Panc1 (cell line): ENCODE measurements around the gene CHRNA1. TPM values are rescaled to one million over a fixed set of nuclear protein-coding genes. Genes with fewer than 3 reads are reported as not detected.

ENCODE experiments used
- ATAC-seq: fragments of 200-7000 bp; cut with Tn5 transposase; 2 replicates; pipeline ENCODE4 v1.9.1; 2020; ENCODE audit warnings: mild to moderate bottlenecking, moderate library complexity
- BruUV-seq: library from RNA; stranded (reverse); fragments of 400-500 nt; replicated peaks from 2 replicates; lab custom pipeline; 2021; lab: Mats Ljungman, UMichigan
- CTCF ChIA-PET: fragments of 300-600 bp; sonication (Branson Sonifier 250); formaldehyde crosslinking; loops from one replicate; lab custom pipeline; 2022; ENCODE audit warnings: antibody characterized with exemption; lab: Charles Lee
- POLR2A ChIA-PET: fragments of 300-600 bp; sonication (Branson Sonifier 250); formaldehyde crosslinking; loops from one replicate; lab custom pipeline; 2022; ENCODE audit warnings: antibody characterized with exemption; lab: Charles Lee
- DNase-seq: peaks from one replicate; pipeline ENCODE4 v3.0.0-alpha.2; 2010; ENCODE audit warnings: low read depth, low spot score
- H3K27ac ChIP-seq: 2 replicates; pipeline ENCODE4 v1.5.1; 2011; ENCODE audit warnings: mild to moderate bottlenecking, low read length, inconsistent platforms
- H3K27me3 ChIP-seq: fragments of 200-500 bp; sonication (Bioruptor generic); 2 replicates; pipeline ENCODE4 v1.6.0; 2014; ENCODE audit warnings: low read length, inconsistent platforms; ENCODE audit not compliant: control insufficient read depth, insufficient read depth
- H3K36me3 ChIP-seq: fragments of 200-500 bp; sonication (Bioruptor generic); 2 replicates; pipeline ENCODE4 v1.5.1; 2014; ENCODE audit warnings: inconsistent platforms, mild to moderate bottlenecking, low read length, moderate library complexity; ENCODE audit not compliant: control insufficient read depth, insufficient read depth
- H3K4me1 ChIP-seq: 2 replicates; pipeline ENCODE4 v1.5.1; 2011; ENCODE audit warnings: inconsistent platforms, mild to moderate bottlenecking, low read length, moderate library complexity; ENCODE audit not compliant: control insufficient read depth, insufficient read depth
- H3K4me3 ChIP-seq, 2 experiments: 2 replicates each; pipeline ENCODE4 v1.5.1; 2011 to 2012; ENCODE audit warnings: low read depth in 2 of 2, low read length in 2 of 2, mild to moderate bottlenecking in 2 of 2, inconsistent platforms in 1 of 2, moderate library complexity in 1 of 2
- H3K9me3 ChIP-seq: fragments of 200-500 bp; sonication (Bioruptor generic); 2 replicates; pipeline ENCODE4 v1.5.1; 2014; ENCODE audit warnings: low read depth, mild to moderate bottlenecking, inconsistent platforms, low read length, moderate library complexity; ENCODE audit not compliant: control insufficient read depth, insufficient read depth
- POLR2AphosphoS5 ChIP-seq: IDR thresholded peaks from 2 replicates; pipeline ENCODE4 v1.6.1; 2012; ENCODE audit warnings: mild to moderate bottlenecking, low read depth, low read length, moderate library complexity
- REST ChIP-seq, 2 experiments: IDR thresholded peaks; 2 replicates each; pipeline ENCODE4 v1.6.1; 2011 to 2012; ENCODE audit warnings: low read depth in 2 of 2, control low read depth in 1 of 2, low read length in 1 of 2, mild to moderate bottlenecking in 1 of 2, moderate library complexity in 1 of 2; ENCODE audit not compliant: insufficient read depth in 1 of 2
- SIN3A ChIP-seq: IDR thresholded peaks from 2 replicates; pipeline ENCODE4 v1.6.1; 2012; ENCODE audit warnings: low read depth, mild to moderate bottlenecking, low read length, moderate library complexity, borderline replicate concordance; ENCODE audit not compliant: insufficient read depth
- TCF7L2 ChIP-seq: IDR thresholded peaks from 2 replicates; pipeline ENCODE4 v1.6.1; 2011; ENCODE audit warnings: mild to moderate bottlenecking, low read depth, low read length, inconsistent platforms
- in situ Hi-C: cut with HindIII; loops from 2 replicates; pipeline ENCODE4 v1.10.0; 2016; ENCODE audit warnings: low sequenced_read_pairs, low pct_unique_long_range_greater_than_20kb
- intact Hi-C: fragments of 100-400 bp; cut with micrococcal nuclease; formaldehyde crosslinking; loops from one replicate; pipeline ENCODE4 v1.10.0; 2022; ENCODE audit not compliant: unreplicated experiment
- total RNA-seq: library from RNA; stranded (reverse); gene quantifications from one replicate; pipeline ENCODE4 v1.2.1, GENCODE V29; 2021; ENCODE audit not compliant: unreplicated experiment
- TF ChIP-seq, protein P1 (sequence below): fragments of 450-650 bp; IDR thresholded peaks from 2 replicates; pipeline ENCODE4 v1.5.1; 2017; ENCODE audit warnings: mild to moderate bottlenecking

CHRNA1 gene
- total RNA-seq, 1 experiment from 2014 or later: not detected

- CTCF ChIA-PET: no interaction called here
- in situ Hi-C loops: loop anchor here (25.0 kb wide), 1 partner anchor 170 kb away; no protein-coding TSS in a partner anchor
Measured at GRCh38 chr2:174792309-174793025, 28.2 kb upstream of the CHRNA1 start.

GRCh38 chr2:174791746-174792280 lies 27.5 kb upstream of the CHRNA1 start:
- Histone ChIP-seq H3K4me3 (no peak overlapping the region), H3K27ac (no peak overlapping the region), H3K36me3 (no peaks in the 10 kb centered on the region), H3K27me3 (no peaks in the 10 kb centered on the region), H3K9me3 (no peaks in the 10 kb centered on the region), H3K4me1 (no peaks in the 10 kb centered on the region)
- ChIA-PET POLR2A (no interaction called here), CTCF (no interaction called here)
- DNase-seq: no peak
- ATAC-seq: no peak
- TF ChIP-seq SIN3A (no peak), TCF7L2 (no peak), POLR2AphosphoS5 (no peak), REST (IDR thresholded peaks at IDR 0.05; ENCODE audit: insufficient read depth in 1 of 2, low read depth in 2 of 2, low read length in 1 of 2) (no peak)
- TF ChIP-seq, protein P1, sequence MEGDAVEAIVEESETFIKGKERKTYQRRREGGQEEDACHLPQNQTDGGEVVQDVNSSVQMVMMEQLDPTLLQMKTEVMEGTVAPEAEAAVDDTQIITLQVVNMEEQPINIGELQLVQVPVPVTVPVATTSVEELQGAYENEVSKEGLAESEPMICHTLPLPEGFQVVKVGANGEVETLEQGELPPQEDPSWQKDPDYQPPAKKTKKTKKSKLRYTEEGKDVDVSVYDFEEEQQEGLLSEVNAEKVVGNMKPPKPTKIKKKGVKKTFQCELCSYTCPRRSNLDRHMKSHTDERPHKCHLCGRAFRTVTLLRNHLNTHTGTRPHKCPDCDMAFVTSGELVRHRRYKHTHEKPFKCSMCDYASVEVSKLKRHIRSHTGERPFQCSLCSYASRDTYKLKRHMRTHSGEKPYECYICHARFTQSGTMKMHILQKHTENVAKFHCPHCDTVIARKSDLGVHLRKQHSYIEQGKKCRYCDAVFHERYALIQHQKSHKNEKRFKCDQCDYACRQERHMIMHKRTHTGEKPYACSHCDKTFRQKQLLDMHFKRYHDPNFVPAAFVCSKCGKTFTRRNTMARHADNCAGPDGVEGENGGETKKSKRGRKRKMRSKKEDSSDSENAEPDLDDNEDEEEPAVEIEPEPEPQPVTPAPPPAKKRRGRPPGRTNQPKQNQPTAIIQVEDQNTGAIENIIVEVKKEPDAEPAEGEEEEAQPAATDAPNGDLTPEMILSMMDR: no peak
- BruUV-seq: no TSS peak
- in situ Hi-C loops (loop anchor here (25.0 kb wide), 1 partner anchor 170 kb away; no protein-coding TSS in a partner anchor), intact Hi-C loops (no loop called here)

More at GRCh38 chr2:174792309-174793025, 28.2 kb upstream of the CHRNA1 start:
- Histone ChIP-seq H3K27ac (no peak overlapping the region), H3K4me1 (no peaks in the 10 kb centered on the region), H3K36me3 (no peaks in the 10 kb centered on the region), H3K27me3 (no peaks in the 10 kb centered on the region), H3K4me3 (no peak overlapping the region), H3K9me3 (no peaks in the 10 kb centered on the region)
- POLR2A ChIA-PET: no interaction called here
- TF ChIP-seq, protein P1: no peak
- TF ChIP-seq REST (IDR thresholded peaks at IDR 0.05; ENCODE audit: insufficient read depth in 1 of 2, low read depth in 2 of 2, low read length in 1 of 2): no peak
- BruUV-seq: no TSS peak
- ATAC-seq (no peak), DNase-seq (no peak)
- intact Hi-C loops: no loop called here
